Left lung (tissue), 14 donors: ENCODE results near the gene CGN. TPM values are rescaled to one million over a fixed set of nuclear protein-coding genes. Genes with fewer than 3 reads are reported as not detected.

ENCODE experiments used
- ATAC-seq: fragments of 200-7000 bp; cut with Tn5 transposase; one replicate; pipeline ENCODE4 v1.9.1; 2020; ENCODE audit warnings: moderate library complexity
- DNase-seq, 4 donors: peaks; one replicate each; pipeline ENCODE4 v3.0.0-alpha.2; 2013 to 2020
- H3K27ac ChIP-seq, 2 donors: fragments of 200-600 bp; sonication (generic) in 1 of 2; one replicate each; pipeline versions ENCODE4 v1.5.0 to v1.8.0; 2020 to 2021
- H3K27me3 ChIP-seq, 2 donors: fragments of 200-600 bp; sonication (generic) in 1 of 2; one replicate each; pipeline versions ENCODE4 v1.5.0 to v1.8.0; 2020 to 2021
- H3K36me3 ChIP-seq, 2 donors: fragments of 200-600 bp; sonication (generic) in 1 of 2; one replicate each; pipeline versions ENCODE4 v1.5.0 to v1.8.0; 2020 to 2021
- H3K4me1 ChIP-seq, 2 donors: fragments of 200-600 bp; one replicate each; pipeline ENCODE4 v1.8.0; 2021
- H3K4me3 ChIP-seq, 2 donors: fragments of 200-600 bp; sonication (generic) in 1 of 2; one replicate each; pipeline versions ENCODE4 v1.5.0 to v1.8.0; 2020 to 2021; ENCODE audit warnings: mild to moderate bottlenecking in 1 of 2
- H3K9me3 ChIP-seq, 2 donors: fragments of 200-600 bp; sonication (generic) in 1 of 2; one replicate each; pipeline versions ENCODE4 v1.5.0 to v1.8.0; 2020 to 2021
- CTCF ChIP-seq, 2 donors: fragments of 200-600 bp; sonication (generic) in 1 of 2; IDR thresholded peaks; one replicate each; pipeline versions ENCODE4 v1.5.0 to v1.8.0; 2021; ENCODE audit warnings: antibody characterized with exemption in 2 of 2
- intact Hi-C, 2 donors: fragments of 100-400 bp; cut with DNase I; formaldehyde crosslinking; loops; one replicate each; pipeline versions ENCODE4 v1.11.2 to v1.14.2; 2022
- long read RNA-seq, 12 donors: library from polyadenylated mRNA in 2 of 12; unstranded in 2 of 12; transcript quantifications; one replicate each; pipeline ENCODE4 v2.0.0 and lab custom pipeline, GENCODE V29; 2019 to 2026
- polyA plus RNA-seq, 6 donors: library from polyadenylated mRNA; unstranded; fragments of 120-200 nt; gene quantifications; one replicate each; pipeline ENCODE4 v1.2.1, GENCODE V29; 2013; ENCODE audit not compliant: insufficient read length in 6 of 6
- total RNA-seq, 2 donors: library from RNA; stranded (reverse); fragmentation: NEBNext Ultra II Directional; extraction: Animal tissue kit (Norgen Biotek cat#: 25700); gene quantifications; one replicate each; pipeline ENCODE4 v1.2.1, GENCODE V29; 2021
- donor health status: DM: no; HTN: yes; CAD: no.
- donor health status: DM: no; HTN: no; CAD: no.

Gene CGN
- total RNA-seq, result 10 to 100 TPM; 55.0 to 83.0 TPM
- 10 to 100 TPM; 32.8 to 49.1 (median 41.7) TPM for polyA plus RNA-seq
- long read RNA-seq, donor 1, partial matches to known transcripts, result 7 of 8 reads
- long read RNA-seq, donor 1, other reads (novel, unspliced or antisense), result 0 of 8 reads
- long read RNA-seq, donor 2, result 0 reads
- long read RNA-seq, donor 3, result 0 reads
- long read RNA-seq, donor 4, full-length matches to known transcripts, result 1 of 4 reads
- long read RNA-seq, donor 4, partial matches to known transcripts, result 2 of 4 reads
- long read RNA-seq, donor 4, other reads (novel, unspliced or antisense), result 1 of 4 reads
- long read RNA-seq, donor 5, full-length matches to known transcripts, result 1 of 8 reads
- long read RNA-seq, donor 5, partial matches to known transcripts, result 7 of 8 reads
- long read RNA-seq, donor 5, other reads (novel, unspliced or antisense), result 0 of 8 reads
- long read RNA-seq, donor 6, full-length matches to known transcripts, result 6 of 6 reads
- long read RNA-seq, donor 6, partial matches to known transcripts, result 0 of 6 reads
- long read RNA-seq, donor 6, other reads (novel, unspliced or antisense), result 0 of 6 reads
- long read RNA-seq, donor 7, full-length matches to known transcripts, result 3 of 3 reads
- long read RNA-seq, donor 7, partial matches to known transcripts, result 0 of 3 reads
- long read RNA-seq, donor 7, other reads (novel, unspliced or antisense), result 0 of 3 reads
- long read RNA-seq, donor 8, partial matches to known transcripts, result 5 of 6 reads
- long read RNA-seq, donor 8, other reads (novel, unspliced or antisense), result 0 of 6 reads
- long read RNA-seq, donor 9, result 0 reads
- long read RNA-seq, donor 10, result 0 reads
- long read RNA-seq, donor 11, full-length matches to known transcripts, result 1 of 1 reads
- long read RNA-seq, donor 11, partial matches to known transcripts, result 0 of 1 reads
- long read RNA-seq, donor 11, other reads (novel, unspliced or antisense), result 0 of 1 reads
- long read RNA-seq, donor 12, partial matches to known transcripts, result 5 of 5 reads
- long read RNA-seq, donor 12, other reads (novel, unspliced or antisense), result 0 of 5 reads

GRCh38 chr1:151510957-151511635 is at the start of gene CGN:
TSS of gene CGN (plus strand) at chr1:151511387. CDS start at chr1:151518520, 7,133 bp downstream.
- DNase-seq (peak; percentile 67 to 95 (median 90)), ATAC-seq (peak; percentile 82)
- Histone ChIP-seq H3K27me3 (peaks cover 0 to 47% of the 10 kb centered on the region in 2 donors), H3K36me3 (no peaks in the 10 kb centered on the region), H3K4me1 (peaks cover 8 to 27% of the 10 kb centered on the region in 2 donors), H3K4me3 (peak within 1 kb of the TSS; percentile 50 to 72), H3K9me3 (no peaks in the 10 kb centered on the region), H3K27ac (peak within 1 kb of the TSS; percentile 72 to 83)
- no peak for TF ChIP-seq CTCF (IDR thresholded peaks at IDR 0.05)
- intact Hi-C loops, result no loop called here

- no peaks in the 10 kb centered on the region for H3K36me3 ChIP-seq
- peaks cover 4 to 11% of the 10 kb centered on the region in 2 donors for H3K4me1 ChIP-seq
- peaks cover 0 to 14% of the 10 kb centered on the region in 2 donors for H3K27me3 ChIP-seq
- no peak for DNase-seq
- ATAC-seq, result no peak
- no peak overlapping the region for H3K27ac ChIP-seq
- no peak for TF ChIP-seq CTCF (IDR thresholded peaks at IDR 0.05)
- H3K9me3 ChIP-seq, result no peaks in the 10 kb centered on the region
- intact Hi-C loops, result no loop called here
- no peak overlapping the region for H3K4me3 ChIP-seq
Measured at GRCh38 chr1:151461694-151462093, 49.5 kb upstream of the CGN start.

- no peaks in the 10 kb centered on the region for H3K36me3 ChIP-seq
- no peaks in the 10 kb centered on the region for H3K9me3 ChIP-seq
- ATAC-seq, result no peak
- no peak for TF ChIP-seq CTCF (IDR thresholded peaks at IDR 0.05)
- intact Hi-C loops, result no loop called here
- H3K27ac ChIP-seq, result no peak overlapping the region
- DNase-seq, result no peak
- H3K27me3 ChIP-seq, result peaks cover 0 to 14% of the 10 kb centered on the region in 2 donors
- H3K4me1 ChIP-seq, result no peaks in the 10 kb centered on the region
- no peak overlapping the region for H3K4me3 ChIP-seq
Measured at GRCh38 chr1:151465026-151465425, 46.2 kb upstream of the CGN start.

GRCh38 chr1:151472856-151473731 is 38.1 kb upstream of the CGN start:
- intact Hi-C loops, result no loop called here
- ATAC-seq (peak; percentile 87), DNase-seq (peak; percentile 51 to 89 (median 61))
- H3K4me1 ChIP-seq, result peaks cover 0 to 6% of the 10 kb centered on the region in 2 donors
- no peak for TF ChIP-seq CTCF (IDR thresholded peaks at IDR 0.05)
- H3K9me3 ChIP-seq, result no peaks in the 10 kb centered on the region
- H3K36me3 ChIP-seq, result no peaks in the 10 kb centered on the region
- no peaks in the 10 kb centered on the region for H3K27me3 ChIP-seq
- peak overlapping the region; percentile 70 to 75 for H3K27ac ChIP-seq
- peak overlapping the region; percentile 53 to 55 for H3K4me3 ChIP-seq
